HuH-7.5 (cell line): ENCODE data around the gene MVD.
"Not testable (repeated sequence)": the region's sequence is repeated elsewhere in the genome, so short reads cannot be mapped to it uniquely, and the experiment has no call there.

Experiments
- DNase-seq: peaks from one replicate; pipeline ENCODE4 v3.0.0; 2011; ENCODE audit warnings: low spot score

MVD gene

DNA sequence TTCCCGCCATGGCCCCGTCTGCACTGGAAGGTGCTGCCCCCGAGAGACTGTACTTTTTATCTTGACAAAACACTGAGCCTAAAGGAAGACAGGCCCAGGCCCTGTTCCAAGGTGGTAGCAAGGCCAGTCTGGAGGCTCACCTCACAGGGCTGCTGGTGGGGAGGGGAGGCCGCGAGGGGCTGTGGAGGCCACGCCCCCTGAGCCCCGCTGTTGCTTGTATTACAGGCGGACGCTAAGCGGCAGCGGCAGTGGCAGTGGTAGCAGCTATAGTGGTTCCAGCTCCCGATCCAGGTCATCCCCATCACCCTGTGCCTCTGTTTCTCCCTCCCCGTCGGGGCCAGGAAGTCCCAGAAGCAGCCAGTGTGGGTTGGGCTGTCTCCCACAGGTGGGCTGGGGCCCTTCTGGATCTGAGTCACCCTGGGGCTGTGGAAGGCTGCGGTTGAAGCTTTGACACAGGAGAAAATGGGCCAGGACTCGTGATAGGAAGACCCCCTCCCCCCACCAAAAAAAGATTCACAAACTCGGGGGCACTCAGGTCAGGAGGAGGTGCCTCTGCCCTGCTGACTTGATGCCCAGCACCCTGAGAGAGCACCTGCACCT lies 37.8 kb downstream of the MVD start:
- DNase-seq: no peak

DNA sequence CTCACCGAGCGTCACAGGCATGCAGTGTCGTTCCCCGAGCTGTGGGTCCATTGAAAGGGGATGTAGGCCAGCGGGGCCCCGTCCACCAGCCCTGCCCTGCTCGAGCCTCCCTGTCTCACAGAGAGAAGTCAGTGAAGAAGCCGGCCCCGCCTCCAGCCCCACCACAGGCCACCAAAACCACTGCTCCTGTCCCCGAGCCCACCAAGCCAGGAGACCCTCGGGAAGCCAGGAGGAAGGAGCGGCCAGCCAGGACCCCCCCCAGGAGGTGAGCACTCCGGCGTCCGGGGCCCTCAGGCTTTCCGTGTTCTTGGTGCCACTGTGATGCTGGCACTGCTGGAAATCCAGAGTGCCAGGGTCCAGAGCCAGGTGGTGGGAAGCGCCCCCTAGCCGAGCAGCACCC lies 38.4 kb downstream of the MVD start:
- DNase-seq: no peak

DNA sequence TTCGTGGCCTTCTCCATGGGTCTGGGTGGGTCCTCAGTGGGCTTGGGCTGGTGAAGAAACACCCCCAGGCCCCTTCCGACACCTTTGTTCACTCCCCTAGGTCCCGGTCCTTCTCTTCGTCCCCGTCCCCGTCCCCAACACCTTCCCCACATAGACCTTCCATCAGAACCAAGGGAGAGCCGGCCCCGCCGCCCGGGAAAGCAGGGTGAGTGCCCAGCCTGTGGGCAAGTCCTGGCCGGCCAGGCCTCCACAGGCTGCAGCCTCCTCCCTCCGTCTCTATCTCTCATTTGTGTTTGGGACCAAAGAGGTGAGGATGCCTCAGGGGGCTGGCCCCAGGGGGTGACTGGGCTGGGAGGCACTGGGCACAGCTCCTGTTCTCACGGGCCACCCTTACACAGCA lies 39.0 kb downstream of the MVD start:
- DNase-seq: no peak

DNA sequence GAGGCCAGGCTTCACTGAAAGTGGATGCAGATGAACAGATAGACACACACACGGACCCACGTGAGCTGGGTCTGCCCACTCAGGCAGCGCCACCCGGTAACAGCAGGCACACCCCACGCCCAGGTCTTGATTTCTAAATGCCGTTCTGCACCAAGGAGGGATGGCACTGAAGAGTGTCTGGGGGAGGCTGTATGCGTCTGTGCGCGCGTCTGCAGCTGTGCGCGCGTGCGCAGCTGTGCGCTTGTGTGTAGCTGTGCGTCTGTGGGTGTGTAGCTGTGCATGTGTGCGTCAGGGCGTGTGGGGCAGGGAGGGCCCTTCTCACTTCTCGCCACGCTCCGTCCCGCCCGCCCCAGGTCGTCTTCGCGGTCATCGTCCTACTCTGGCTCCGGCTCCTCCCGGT lies 40.0 kb downstream of the MVD start:
- no peak for DNase-seq

DNA sequence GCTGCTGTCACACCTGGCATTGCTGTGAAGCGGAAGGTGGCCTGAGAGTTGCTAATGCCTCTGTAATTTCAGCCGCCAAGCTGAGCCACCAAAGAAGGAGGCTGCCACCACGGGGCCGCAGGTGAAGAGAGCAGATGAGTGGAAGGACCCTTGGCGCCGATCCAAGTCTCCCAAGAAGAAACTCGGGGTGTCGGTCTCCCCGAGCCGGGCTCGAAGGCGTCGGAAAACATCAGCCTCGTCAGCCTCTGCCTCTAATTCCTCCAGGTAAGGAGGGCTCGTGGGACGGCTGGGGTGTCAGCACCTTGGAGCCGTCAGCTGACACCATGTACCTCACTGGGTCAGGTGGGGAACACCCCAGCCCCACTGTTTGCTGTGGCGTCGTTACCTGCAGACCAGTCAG lies 40.8 kb downstream of the MVD start:
- DNase-seq: no peak

DNA sequence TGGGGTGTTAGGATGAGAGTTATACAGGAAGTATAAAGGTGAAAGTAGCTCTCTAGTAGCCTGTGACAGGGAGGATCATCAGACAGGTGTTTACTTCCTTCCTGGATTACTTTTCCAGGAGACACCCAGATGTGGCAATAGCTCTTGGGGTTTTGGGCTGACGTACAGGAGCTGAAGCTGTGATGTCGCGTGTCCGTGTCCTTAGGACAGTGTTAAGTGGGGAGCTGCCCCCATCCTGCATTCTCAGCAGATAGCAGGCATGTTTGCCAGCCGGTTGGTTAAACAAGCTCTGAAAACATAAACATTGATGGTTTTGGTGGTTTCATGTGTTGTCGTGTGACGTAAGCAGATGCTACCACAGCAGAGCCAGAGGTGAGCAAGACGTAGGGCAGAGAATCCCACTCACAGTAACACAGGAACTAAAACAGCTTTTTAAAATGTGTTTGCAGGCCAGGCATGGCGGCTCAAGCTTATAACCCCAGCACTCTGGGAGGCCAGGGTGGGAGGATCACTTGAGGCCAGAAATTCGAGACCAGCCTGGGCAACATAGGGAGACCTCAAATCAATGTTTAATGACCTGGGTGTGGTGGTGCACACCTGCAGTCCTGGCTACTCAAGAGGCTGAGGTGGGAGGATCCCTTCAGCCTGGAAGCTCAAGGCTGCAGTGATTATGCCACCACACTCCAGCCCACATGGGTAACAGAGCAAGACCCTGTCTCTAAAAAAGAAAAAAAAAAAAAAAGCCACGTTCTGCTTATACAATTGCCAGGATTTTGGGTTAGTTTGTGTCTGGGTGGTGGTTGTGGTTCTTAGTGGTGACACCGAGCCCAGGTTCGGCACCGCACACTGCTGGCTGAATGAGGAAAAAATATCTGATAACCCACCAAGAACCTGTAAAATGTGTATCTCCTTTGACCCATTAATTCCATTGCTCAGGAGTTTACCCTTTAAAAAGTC lies 42.8 kb downstream of the MVD start:
- DNase-seq: no peak

DNA sequence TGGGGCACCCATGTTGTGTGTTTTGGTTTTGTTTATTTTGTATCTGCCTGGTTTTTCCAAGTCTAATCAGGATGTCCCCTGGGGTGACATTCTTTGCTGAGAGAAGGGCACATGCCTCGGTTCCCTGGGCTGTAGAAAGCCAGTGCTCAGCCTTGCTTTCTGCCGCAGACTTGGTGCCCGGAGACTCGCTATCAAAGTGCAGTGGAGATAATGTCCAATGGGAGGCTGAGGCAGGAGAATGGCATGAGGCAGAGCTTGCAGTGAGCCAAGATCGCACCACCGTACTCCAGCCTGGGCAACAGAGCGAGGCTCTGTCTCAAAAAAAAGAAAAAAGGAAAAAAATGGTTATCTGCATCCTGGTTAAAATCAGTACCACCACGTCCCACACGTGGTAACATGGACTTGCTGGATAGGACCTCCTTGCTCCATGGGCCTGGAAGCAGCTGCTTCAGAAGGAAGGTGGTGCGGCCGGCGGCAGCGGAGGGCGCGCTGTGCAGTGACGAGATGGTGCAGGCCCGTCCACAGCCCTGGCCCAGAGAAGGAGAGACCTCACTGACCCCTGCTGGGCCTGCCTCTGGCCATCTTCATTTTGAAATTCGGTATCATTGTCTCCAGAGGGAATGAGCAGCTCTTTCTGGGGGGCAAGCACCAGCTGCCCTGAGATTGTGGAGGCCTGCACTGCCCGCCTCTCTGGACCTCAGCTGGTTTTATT lies 43.8 kb downstream of the MVD start:
- DNase-seq: no peak

DNA sequence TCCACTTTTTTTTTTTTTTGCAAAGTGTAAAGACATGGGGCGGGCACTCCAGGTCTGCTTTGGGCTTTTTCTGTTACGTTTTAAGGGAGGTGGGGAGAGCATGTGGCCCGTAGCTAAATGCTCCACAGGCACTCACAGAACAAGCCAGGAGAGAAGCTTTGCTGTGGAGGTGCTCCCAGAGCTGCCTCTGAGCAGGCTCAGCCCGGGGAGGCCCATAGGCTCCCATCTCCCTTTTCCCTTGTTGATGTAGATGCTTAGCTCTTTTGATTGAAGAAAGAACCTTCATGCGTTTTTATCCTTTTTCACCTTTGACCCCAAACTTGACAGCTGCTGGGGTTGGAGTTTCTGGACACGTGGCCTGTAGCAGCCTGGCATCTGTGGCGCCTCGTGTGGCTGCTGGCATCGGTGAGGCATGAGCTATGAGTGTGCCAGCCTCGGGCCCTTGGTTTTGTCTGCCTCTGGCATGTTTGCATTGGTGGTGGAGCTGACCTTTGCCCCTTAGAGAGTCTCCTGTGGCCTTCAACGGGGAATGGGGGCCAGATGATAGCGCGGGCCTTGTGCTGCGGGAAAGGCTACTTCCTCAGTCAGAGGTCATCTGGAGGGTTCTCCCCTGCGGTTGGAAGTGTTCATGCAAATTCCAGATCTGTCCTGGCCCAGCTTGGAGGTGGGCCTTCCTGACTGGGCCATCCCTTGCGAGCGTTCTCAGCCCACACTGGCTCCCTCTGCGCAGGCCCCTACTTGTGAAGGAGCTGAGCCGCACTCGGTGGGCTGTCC lies 44.5 kb downstream of the MVD start:
- DNase-seq: peak; percentile 87

DNA sequence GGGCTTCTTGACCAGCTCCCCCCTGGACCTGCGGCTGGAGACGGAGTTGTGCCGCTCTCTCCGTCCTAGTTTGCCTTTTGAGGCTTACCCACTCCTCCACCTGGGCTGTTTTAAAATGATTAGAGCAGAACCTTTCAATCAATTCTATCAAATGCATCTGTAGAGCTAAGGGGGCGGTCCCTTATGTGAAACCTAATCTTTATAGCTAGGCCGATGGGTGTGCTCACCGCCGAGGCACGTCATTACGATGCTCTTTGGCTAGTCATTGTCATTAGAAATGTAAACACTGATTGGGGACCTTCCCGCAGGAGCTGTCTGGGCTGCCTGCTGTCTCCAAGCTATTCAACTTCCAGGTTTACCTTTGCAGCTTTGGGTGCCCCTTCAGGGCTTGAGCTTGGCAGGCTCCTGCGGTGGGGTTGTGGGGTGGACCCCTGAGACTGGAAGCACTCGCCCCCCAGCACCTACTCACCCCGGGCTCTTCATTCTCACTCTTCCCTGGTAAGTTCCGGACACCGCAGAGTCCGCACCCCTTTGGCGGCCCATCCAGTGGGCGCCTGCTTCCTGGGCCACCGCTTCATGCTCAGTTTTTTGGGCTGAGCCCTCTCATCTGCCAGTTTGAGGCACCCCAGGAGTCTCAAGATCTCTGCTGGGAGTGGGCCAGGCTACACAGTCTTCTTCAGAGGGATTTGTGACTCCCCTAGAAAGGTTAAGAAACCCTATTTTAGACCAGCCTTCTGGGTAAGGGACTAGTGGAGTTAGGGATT lies 45.4 kb downstream of the MVD start:
- no peak for DNase-seq

DNA sequence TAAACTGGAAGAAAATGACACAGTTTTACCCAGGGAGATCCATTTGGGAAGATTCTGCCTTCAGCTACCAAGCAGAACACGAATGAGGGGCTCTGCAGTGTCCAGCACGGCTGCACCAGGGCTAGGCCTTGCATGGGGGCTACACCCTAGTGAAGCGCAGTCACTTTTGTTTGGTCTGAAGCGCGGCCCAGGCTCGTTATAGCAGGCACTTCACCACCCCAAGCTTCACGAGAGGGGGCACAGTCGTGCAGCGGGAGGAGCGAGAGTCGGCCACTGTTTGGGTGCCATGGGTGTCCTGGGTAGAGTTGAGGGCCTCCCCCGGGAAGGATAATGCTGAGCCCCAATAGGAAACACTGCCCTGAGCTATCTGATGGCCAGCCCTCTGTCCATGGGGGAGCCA lies 46.2 kb downstream of the MVD start:
- no peak for DNase-seq

DNA sequence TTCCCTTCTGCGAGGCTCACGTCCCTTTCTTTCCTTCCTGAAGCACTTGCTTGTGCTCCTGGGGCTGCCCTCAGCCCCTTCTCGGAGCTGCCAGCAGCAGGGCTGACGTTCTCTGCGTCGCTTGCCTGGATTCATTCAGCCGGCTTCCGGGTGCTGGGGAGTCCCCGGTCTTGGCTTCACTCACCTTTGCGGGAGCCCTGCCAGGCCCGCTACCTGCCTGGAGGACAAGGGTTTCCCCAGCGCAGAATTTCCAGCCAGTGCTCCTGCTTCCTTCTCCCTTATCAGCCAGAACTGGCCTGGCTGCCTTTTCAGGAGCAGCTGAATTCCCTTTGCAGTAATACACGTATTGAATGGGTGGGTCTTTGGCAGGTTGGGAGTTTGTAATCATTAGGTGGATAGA lies 46.6 kb downstream of the MVD start:
- no peak for DNase-seq

DNA sequence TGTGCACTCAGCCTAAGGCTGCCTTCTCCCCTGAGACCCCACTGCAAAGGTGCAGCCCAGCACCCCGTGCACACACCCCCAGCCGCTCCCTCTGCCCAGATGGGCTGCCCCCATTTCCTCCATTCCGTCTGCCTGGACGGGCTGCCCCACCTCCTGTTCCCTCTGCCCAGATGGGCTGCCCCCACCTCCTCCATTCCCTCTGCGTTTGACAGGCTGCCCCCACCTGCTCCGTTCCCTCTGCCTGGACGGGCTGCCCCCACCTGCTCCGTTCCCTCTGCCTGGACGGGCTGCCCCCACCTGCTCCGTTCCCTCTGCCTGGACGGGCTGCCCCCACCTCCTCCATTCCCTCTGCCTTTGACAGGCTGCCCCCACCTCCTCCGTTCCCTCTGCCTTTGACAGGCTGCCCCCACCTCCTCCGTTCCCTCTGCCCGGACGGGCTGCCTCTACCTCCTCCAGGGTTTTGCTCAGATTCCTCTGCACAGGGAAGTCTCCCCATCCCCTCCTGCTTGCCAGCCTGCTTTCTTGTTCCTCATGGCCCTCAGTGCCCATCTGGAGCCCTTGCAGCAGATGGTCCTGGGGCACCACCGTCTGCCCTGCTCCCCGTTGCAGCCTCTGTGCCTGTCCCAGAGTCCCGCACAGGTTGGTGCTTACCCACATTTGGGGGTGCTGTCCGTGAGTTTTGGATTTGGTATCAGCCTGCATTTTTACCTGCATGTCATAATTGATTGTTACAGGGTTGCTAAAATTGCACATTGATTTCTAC lies 47.9 kb downstream of the MVD start:
- DNase-seq: no peak

DNA sequence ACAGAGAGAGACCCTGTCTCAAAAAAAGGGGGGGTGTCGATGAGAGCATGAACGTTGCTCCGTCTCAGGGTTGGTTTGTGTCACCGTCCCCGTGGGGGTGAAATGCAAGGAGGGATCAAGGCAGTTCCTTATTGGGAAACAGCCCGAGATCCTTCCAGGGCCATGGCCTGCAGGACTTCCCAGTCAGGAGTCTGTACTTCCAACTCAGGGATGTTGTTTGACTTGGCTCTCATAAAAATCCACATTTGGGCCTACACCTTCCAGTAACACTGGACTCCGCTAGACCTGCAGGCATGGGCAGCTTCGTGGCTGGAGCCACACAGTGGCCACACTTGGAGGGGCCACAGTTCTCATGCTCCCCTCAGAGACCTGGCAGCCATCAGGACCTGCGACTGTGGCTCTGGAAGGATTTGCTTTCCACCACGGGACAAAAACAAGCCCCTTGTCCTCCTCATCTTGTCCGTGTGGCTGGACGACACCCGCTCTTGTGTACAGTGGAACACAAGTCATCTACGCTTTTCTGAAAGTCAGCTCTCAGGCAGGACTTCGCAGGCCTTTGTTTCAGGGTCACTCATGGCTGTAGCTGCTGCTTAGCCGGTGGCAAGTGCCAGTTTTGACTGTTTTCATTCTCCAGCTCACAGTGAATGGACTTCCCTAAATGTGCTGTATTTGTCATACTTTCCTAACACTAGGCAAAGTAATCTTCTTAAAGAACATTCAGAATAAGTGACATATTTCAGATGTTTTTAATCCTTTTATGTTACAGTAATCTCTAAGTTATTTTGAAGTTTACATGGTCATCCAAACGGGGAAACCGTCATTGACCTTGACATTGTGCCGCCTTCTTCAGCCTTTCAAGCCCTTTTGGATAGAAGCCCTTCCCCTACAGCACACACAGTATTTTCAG lies 48.7 kb downstream of the MVD start:
- no peak for DNase-seq

DNA sequence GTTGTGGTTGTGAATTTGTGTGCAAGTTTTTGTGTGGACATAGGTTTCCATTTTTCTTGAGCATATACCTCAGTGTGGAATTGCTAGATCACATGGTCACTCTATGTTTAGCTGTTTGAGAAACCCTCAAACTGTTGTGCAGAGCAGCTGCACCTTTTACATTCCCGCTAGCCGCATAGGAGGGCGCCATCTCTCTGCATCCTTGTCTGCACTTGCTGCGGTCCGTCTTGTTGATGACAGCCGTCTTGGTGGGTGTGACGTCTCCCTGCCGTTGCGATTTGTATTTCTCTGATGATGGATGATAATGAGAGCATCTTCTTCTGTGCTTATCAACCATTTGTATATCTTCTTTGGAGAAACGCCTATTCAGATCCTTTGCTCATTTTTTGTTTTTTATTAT lies 49.6 kb downstream of the MVD start:
- DNase-seq: no peak

DNA sequence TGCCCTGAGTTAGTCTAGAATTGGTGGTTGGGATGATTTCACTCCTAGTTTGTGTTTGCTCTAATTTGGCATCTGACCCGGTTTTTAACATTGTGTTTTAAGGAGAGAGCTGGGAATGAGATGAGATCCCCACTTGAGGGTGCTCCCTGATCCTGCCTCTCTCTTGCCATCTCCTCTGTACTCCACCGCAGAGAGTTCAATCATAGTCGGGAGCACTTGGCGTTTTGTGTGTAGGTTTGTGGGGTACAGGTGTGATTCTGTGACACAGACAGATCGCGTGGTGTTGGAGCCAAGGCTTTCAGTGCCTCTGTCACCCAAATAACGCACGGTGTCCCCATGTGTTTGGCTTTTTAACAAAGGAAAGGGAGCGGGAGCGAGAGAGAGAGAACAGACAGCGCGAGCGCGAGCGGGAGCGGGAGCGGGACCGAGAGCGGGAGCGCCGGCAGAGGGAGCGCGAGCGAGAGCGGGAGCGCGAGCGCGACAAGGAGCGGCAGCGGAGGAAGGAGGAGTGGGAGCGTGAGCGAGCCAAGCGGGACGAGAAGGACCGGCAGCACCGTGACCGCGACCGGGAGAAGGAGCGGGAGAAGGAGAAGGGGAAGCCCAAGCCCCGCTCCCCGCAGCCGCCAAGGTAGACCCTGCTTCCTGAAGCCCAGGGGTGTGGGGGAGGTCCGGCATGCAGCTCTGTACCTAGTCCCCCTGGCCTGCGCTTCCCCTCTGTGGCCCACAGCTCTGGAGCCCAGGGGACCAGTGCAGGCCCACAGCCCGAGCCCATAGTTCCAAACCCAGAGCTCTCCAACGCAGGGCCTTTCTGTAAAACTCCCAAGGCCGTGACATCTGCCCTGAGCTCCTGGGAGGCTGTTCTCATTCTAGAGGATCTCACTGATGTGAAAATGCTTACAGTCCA lies 51.7 kb downstream of the MVD start:
- no peak for DNase-seq

DNA sequence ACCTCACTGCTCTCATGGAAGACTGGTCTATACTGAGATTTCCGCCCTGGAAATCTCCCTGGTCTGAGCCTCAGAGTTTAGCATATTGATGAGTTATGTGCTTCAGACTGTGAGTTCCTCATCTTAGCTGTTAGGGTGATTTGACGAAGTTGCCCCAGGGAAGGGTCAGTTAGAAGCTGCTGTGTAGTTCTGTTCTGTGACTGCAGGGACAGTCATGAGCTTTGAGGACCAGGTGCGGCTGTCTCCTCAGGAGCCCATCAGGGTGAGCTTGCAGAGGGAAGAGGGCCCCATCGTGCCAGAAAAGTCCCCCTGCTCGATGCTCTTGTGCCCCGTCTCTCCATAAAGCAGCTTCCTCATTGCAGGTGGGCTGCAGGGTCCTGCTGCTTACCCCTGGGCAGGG lies 52.8 kb downstream of the MVD start:
- DNase-seq: peak; percentile 81

DNA sequence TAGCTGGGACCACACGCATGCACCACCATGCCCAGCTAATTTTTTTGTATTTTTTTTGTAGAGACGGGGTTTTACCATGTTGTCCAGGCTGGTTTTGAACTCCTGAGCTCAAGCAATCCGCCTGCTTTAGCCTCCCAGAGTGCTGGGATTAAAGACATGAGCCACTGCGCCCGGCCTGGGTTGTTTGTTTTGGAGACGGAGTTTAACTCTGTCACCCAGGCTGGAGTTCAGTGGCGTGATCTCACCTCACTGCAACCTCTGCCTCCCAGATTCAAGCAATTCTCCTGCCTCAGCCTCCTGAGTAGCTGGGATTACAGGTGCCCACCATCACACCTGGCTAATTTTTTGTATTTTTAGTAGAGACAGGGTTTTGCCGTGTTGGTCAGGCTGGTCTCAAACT lies 53.5 kb downstream of the MVD start:
- not testable (repeated sequence) for DNase-seq

DNA sequence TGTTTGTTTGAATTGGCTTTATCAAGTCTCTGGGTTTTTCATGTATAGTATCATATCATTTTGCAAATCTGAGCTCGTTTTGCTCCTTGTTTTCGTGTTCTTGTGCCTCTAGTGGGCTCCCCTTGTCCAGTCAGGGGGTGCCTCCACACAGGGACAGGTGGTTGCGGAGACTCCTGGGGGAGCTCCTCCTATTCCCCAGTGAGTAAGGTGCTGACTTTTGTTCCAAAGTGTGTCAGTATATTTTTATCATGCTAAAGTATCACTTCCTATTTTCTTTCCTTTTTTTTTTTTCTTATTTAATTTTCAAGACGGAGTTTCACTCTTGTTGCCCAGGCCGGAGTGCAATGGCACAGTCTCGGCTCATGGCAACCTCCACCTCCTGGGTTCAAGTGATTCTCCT lies 54.8 kb downstream of the MVD start:
- no peak for DNase-seq
